WTC11 (cell line): Measurements from ENCODE around the gene AP1S1.

Source experiments
- ELF4 ChIP-seq: sonication (generic); formaldehyde crosslinking; IDR thresholded peaks from 2 replicates; pipeline ENCODE4 v1.8.1; 2022; ENCODE audit warnings: low read depth, mild to moderate bottlenecking, moderate library complexity, missing genetic modification reagents
- ETV6 ChIP-seq: sonication (generic); formaldehyde crosslinking; IDR thresholded peaks from 2 replicates; pipeline ENCODE4 v1.8.1; 2022; ENCODE audit warnings: mild to moderate bottlenecking, missing genetic modification reagents
- JUN ChIP-seq: sonication (generic); formaldehyde crosslinking; IDR thresholded peaks from 2 replicates; pipeline ENCODE4 v1.8.0; 2023; ENCODE audit warnings: mild to moderate bottlenecking, missing genetic modification reagents
- MYBL2 ChIP-seq: sonication (generic); formaldehyde crosslinking; IDR thresholded peaks from 2 replicates; pipeline ENCODE4 v1.8.1; 2023; ENCODE audit warnings: mild to moderate bottlenecking, moderate library complexity, missing genetic modification reagents
- SP1 ChIP-seq: sonication (generic); formaldehyde crosslinking; conservative IDR thresholded peaks from 2 replicates; pipeline ENCODE4 v1.8.1; 2022; ENCODE audit warnings: missing genetic modification reagents
- TP53 ChIP-seq: sonication (generic); formaldehyde crosslinking; IDR thresholded peaks from 2 replicates; pipeline ENCODE4 v1.8.1; 2023; ENCODE audit warnings: mild to moderate bottlenecking, missing genetic modification reagents
- TF ChIP-seq, protein P1 (sequence below): fragments of 200-600 bp; IDR thresholded peaks from 2 replicates; pipeline ENCODE4 v1.8.0; 2022; ENCODE audit warnings: antibody characterized with exemption
- TF ChIP-seq, protein P2 (sequence below): sonication (generic); formaldehyde crosslinking; IDR thresholded peaks from 2 replicates; pipeline ENCODE4 v1.8.1; 2022; ENCODE audit warnings: low read depth, mild to moderate bottlenecking, moderate library complexity, missing genetic modification reagents, borderline replicate concordance

GRCh38 chr7:101164071-101164840 is 10.0 kb downstream of the AP1S1 start:
- TF ChIP-seq TP53 (CRISPR knock-in tag) (peak; percentile 85; the same call in 1 of the 2 replicates), ELF4 (no peak), JUN (CRISPR knock-in tag) (peak; percentile 81; the same call in 1 of the 2 replicates), ETV6 (CRISPR knock-in tag) (peak; percentile 67; the same call in 1 of the 2 replicates), SP1 (CRISPR knock-in tag) (no peak), MYBL2 (no peak)
- TF ChIP-seq, protein P1, sequence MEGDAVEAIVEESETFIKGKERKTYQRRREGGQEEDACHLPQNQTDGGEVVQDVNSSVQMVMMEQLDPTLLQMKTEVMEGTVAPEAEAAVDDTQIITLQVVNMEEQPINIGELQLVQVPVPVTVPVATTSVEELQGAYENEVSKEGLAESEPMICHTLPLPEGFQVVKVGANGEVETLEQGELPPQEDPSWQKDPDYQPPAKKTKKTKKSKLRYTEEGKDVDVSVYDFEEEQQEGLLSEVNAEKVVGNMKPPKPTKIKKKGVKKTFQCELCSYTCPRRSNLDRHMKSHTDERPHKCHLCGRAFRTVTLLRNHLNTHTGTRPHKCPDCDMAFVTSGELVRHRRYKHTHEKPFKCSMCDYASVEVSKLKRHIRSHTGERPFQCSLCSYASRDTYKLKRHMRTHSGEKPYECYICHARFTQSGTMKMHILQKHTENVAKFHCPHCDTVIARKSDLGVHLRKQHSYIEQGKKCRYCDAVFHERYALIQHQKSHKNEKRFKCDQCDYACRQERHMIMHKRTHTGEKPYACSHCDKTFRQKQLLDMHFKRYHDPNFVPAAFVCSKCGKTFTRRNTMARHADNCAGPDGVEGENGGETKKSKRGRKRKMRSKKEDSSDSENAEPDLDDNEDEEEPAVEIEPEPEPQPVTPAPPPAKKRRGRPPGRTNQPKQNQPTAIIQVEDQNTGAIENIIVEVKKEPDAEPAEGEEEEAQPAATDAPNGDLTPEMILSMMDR = no peak
- TF ChIP-seq, protein P2, sequence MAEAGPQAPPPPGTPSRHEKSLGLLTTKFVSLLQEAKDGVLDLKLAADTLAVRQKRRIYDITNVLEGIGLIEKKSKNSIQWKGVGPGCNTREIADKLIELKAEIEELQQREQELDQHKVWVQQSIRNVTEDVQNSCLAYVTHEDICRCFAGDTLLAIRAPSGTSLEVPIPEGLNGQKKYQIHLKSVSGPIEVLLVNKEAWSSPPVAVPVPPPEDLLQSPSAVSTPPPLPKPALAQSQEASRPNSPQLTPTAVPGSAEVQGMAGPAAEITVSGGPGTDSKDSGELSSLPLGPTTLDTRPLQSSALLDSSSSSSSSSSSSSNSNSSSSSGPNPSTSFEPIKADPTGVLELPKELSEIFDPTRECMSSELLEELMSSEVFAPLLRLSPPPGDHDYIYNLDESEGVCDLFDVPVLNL (CRISPR knock-in tag) = no peak
